Mucosa of stomach (tissue), 1 donor: ENCODE measurements around the gene RMC1.

ENCODE experiments used
- H3K27me3 ChIP-seq: one replicate; pipeline ENCODE4 v1.7.0; 2013; ENCODE audit warnings: mild to moderate bottlenecking, low read length; ENCODE audit not compliant: control insufficient read depth, insufficient read depth
- H3K36me3 ChIP-seq: one replicate; pipeline ENCODE4 v1.7.0; 2013; ENCODE audit warnings: low read length; ENCODE audit not compliant: control insufficient read depth, insufficient read depth
- H3K4me1 ChIP-seq: one replicate; pipeline ENCODE4 v1.7.0; 2013; ENCODE audit warnings: mild to moderate bottlenecking, low read length; ENCODE audit not compliant: control insufficient read depth, insufficient read depth
- H3K4me3 ChIP-seq: one replicate; pipeline ENCODE4 v1.7.0; 2013; ENCODE audit warnings: low read length
- H3K9ac ChIP-seq: one replicate; pipeline ENCODE4 v1.7.0; 2013; ENCODE audit warnings: mild to moderate bottlenecking, low read length, moderate library complexity
- H3K9me3 ChIP-seq: one replicate; pipeline ENCODE4 v1.7.0; 2013; ENCODE audit warnings: mild to moderate bottlenecking, low read length, moderate library complexity; ENCODE audit not compliant: control insufficient read depth
- donor health status: Pancreatic carcinoma.

The RMC1 gene

GRCh38 chr18:23503038-23503962 is at the start of gene RMC1:
RMC1 (plus strand) TSS chr18:23503511; CDS start chr18:23503619, 108 bp downstream.
- no peaks in the 10 kb centered on the region for H3K27me3 ChIP-seq

GRCh38 chr18:23453680-23454058 is 49.6 kb upstream of the RMC1 start:
- Histone ChIP-seq H3K4me1 (peaks cover 36% of the 10 kb centered on the region), H3K9me3 (no peaks in the 10 kb centered on the region), H3K27me3 (no peaks in the 10 kb centered on the region), H3K36me3 (no peaks in the 10 kb centered on the region), H3K9ac (peak overlapping the region; percentile 99), H3K4me3 (peak overlapping the region; percentile 88)

More at GRCh38 chr18:23503038-23503962, at the start of gene RMC1:
- Histone ChIP-seq H3K4me1 (peaks cover 30% of the 10 kb centered on the region), H3K4me3 (peak within 1 kb of the TSS; percentile 88), H3K9me3 (no peaks in the 10 kb centered on the region), H3K36me3 (no peaks in the 10 kb centered on the region), H3K9ac (peak within 1 kb of the TSS; percentile 88)

GRCh38 chr18:23456835-23457234 is 46.5 kb upstream of the RMC1 start:
- Histone ChIP-seq H3K27me3 (no peaks in the 10 kb centered on the region), H3K36me3 (no peaks in the 10 kb centered on the region), H3K9me3 (no peaks in the 10 kb centered on the region), H3K9ac (no peak overlapping the region), H3K4me1 (peaks cover 63% of the 10 kb centered on the region), H3K4me3 (no peak overlapping the region)

- no peaks in the 10 kb centered on the region for H3K9me3 ChIP-seq
- H3K9ac ChIP-seq = no peak overlapping the region
- no peak overlapping the region for H3K4me3 ChIP-seq
- no peaks in the 10 kb centered on the region for H3K36me3 ChIP-seq
- H3K4me1 ChIP-seq = peaks cover 54% of the 10 kb centered on the region
- no peaks in the 10 kb centered on the region for H3K27me3 ChIP-seq
These were observed 44.3 kb upstream of the RMC1 start for GRCh38 chr18:23458830-23459529.

GRCh38 chr18:23459530-23459921 is 43.8 kb upstream of the RMC1 start:
- Histone ChIP-seq H3K4me1 (peaks cover 54% of the 10 kb centered on the region), H3K36me3 (no peaks in the 10 kb centered on the region), H3K9me3 (no peaks in the 10 kb centered on the region), H3K27me3 (no peaks in the 10 kb centered on the region), H3K4me3 (no peak overlapping the region), H3K9ac (no peak overlapping the region)

- Histone ChIP-seq H3K9ac (no peak overlapping the region), H3K9me3 (no peaks in the 10 kb centered on the region), H3K27me3 (no peaks in the 10 kb centered on the region), H3K4me3 (no peak overlapping the region), H3K36me3 (no peaks in the 10 kb centered on the region), H3K4me1 (peaks cover 49% of the 10 kb centered on the region)
These were observed 42.7 kb upstream of the RMC1 start for GRCh38 chr18:23460285-23461273.

- Histone ChIP-seq H3K4me1 (peaks cover 36% of the 10 kb centered on the region), H3K9ac (no peak overlapping the region), H3K9me3 (no peaks in the 10 kb centered on the region), H3K4me3 (no peak overlapping the region), H3K36me3 (peaks cover 4% of the 10 kb centered on the region), H3K27me3 (no peaks in the 10 kb centered on the region)
These were observed 40.4 kb upstream of the RMC1 start for GRCh38 chr18:23462876-23463275.

- Histone ChIP-seq H3K36me3 (peaks cover 11% of the 10 kb centered on the region), H3K27me3 (no peaks in the 10 kb centered on the region), H3K4me1 (no peaks in the 10 kb centered on the region), H3K9me3 (no peaks in the 10 kb centered on the region), H3K4me3 (no peak overlapping the region), H3K9ac (no peak overlapping the region)
These were observed 34.4 kb upstream of the RMC1 start for GRCh38 chr18:23468753-23469459.

- peaks cover 21% of the 10 kb centered on the region for H3K36me3 ChIP-seq
- H3K27me3 ChIP-seq = no peaks in the 10 kb centered on the region
- H3K9me3 ChIP-seq = no peaks in the 10 kb centered on the region
These were observed 32.5 kb upstream of the RMC1 start for GRCh38 chr18:23470620-23471387.

GRCh38 chr18:23471486-23471885 is 31.8 kb upstream of the RMC1 start:
- no peak overlapping the region for H3K4me3 ChIP-seq
- H3K9ac ChIP-seq = no peak overlapping the region
- no peaks in the 10 kb centered on the region for H3K27me3 ChIP-seq
- H3K36me3 ChIP-seq = peaks cover 25% of the 10 kb centered on the region
- no peaks in the 10 kb centered on the region for H3K4me1 ChIP-seq
- no peaks in the 10 kb centered on the region for H3K9me3 ChIP-seq

More at GRCh38 chr18:23470620-23471387, 32.5 kb upstream of the RMC1 start:
- Histone ChIP-seq H3K9ac (no peak overlapping the region), H3K4me3 (no peak overlapping the region), H3K4me1 (no peaks in the 10 kb centered on the region)
